HG02840 (cell line): ENCODE data around the gene CLCN7.

Experiments used
- ATAC-seq: cut with Tn5 transposase; IDR thresholded peaks from one replicate; pipeline ENCODE4 v1.9.1; 2021; ENCODE audit warnings: mild to moderate bottlenecking, moderate library complexity, moderate number of reproducible peaks; ENCODE audit not compliant: unreplicated experiment, low FRiP score

The CLCN7 gene

GRCh38 chr16:1503110-1503955 lies 28.5 kb upstream of the CLCN7 start:
- no peak for ATAC-seq

GRCh38 chr16:1502092-1503004 lies 27.5 kb upstream of the CLCN7 start:
- no peak for ATAC-seq

GRCh38 chr16:1501630-1502029 lies 26.8 kb upstream of the CLCN7 start:
- no peak for ATAC-seq

- ATAC-seq, result no peak
Observed at GRCh38 chr16:1500465-1501150, 25.8 kb upstream of the CLCN7 start.

GRCh38 chr16:1499756-1500464 lies 25.1 kb upstream of the CLCN7 start:
- no peak for ATAC-seq

GRCh38 chr16:1498899-1499676 lies 24.3 kb upstream of the CLCN7 start:
- ATAC-seq, result no peak

GRCh38 chr16:1497014-1497598 lies 22.3 kb upstream of the CLCN7 start:
- no peak for ATAC-seq

- ATAC-seq, result no peak
Observed at GRCh38 chr16:1496464-1496863, 21.6 kb upstream of the CLCN7 start.

GRCh38 chr16:1495889-1496262 lies 21.0 kb upstream of the CLCN7 start:
- no peak for ATAC-seq

- ATAC-seq, result no peak
Observed at GRCh38 chr16:1495211-1495888, 20.5 kb upstream of the CLCN7 start.

- ATAC-seq, result no peak
Observed at GRCh38 chr16:1494711-1495110, 19.9 kb upstream of the CLCN7 start.

- no peak for ATAC-seq
Observed at GRCh38 chr16:1494129-1494640, 19.4 kb upstream of the CLCN7 start.

- ATAC-seq, result no peak
Observed at GRCh38 chr16:1493746-1494094, 18.9 kb upstream of the CLCN7 start.

- no peak for ATAC-seq
Observed at GRCh38 chr16:1492923-1493745, 18.3 kb upstream of the CLCN7 start, which contains the start of gene TELO2. Gene TELO2, plus strand, starts transcription at chr16:1493360. Its CDS starts 922 bp downstream, at chr16:1494282.

- ATAC-seq, result no peak
Observed at GRCh38 chr16:1492082-1492922, 17.5 kb upstream of the CLCN7 start.

GRCh38 chr16:1491327-1491726 lies 16.5 kb upstream of the CLCN7 start:
- no peak for ATAC-seq

- ATAC-seq, result no peak
Observed at GRCh38 chr16:1489077-1489476, 14.2 kb upstream of the CLCN7 start.
